Measurements from ENCODE around the gene OTOP2.
A peak's percentile ranks its signal among the peaks of the same experiment; 100 is the strongest.

Gene OTOP2

GRCh38 chr17:74977802-74978201 lies 53.7 kb downstream of the OTOP2 start:
- no peak for DNase-seq

GRCh38 chr17:74978240-74978639 lies 54.2 kb downstream of the OTOP2 start:
- no peak for DNase-seq

GRCh38 chr17:74979408-74980146 lies 55.5 kb downstream of the OTOP2 start:
- no peak for DNase-seq

- DNase-seq: no peak
These were observed 57.4 kb downstream of the OTOP2 start for GRCh38 chr17:74981318-74981978.

- peak; percentile 88 for DNase-seq
These were observed 58.0 kb downstream of the OTOP2 start for GRCh38 chr17:74981979-74982662.

GRCh38 chr17:74982663-74983313 lies 58.7 kb downstream of the OTOP2 start:
- DNase-seq: peak; percentile 43
